ENCODE data around the gene RHOT2.

DNA sequence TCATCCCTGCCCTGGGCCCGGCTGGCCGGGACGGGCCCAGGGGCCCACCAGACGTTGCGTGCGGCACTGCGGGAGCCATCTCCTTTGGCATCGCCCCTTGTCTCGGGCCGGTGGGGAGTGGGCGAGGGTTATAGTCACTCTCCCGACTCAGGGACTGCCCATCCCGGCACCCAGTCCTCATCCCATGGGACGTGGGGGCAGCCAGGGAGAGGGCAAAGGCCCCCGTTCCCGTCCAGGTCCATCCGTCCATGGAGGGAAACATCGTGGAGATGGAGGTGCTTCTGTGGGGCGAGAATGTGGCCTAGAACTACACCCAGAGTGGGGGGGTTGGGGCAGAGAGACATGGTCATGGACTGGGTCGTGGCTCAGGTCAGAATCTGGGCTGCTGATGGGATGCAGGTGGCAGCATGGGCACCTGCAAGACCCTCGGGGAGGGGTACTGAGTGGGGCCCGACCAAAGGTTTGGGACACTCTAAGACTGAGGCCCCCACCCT, 21.2 kb upstream of the RHOT2 start:
- TF ChIP-seq, protein P1, sequence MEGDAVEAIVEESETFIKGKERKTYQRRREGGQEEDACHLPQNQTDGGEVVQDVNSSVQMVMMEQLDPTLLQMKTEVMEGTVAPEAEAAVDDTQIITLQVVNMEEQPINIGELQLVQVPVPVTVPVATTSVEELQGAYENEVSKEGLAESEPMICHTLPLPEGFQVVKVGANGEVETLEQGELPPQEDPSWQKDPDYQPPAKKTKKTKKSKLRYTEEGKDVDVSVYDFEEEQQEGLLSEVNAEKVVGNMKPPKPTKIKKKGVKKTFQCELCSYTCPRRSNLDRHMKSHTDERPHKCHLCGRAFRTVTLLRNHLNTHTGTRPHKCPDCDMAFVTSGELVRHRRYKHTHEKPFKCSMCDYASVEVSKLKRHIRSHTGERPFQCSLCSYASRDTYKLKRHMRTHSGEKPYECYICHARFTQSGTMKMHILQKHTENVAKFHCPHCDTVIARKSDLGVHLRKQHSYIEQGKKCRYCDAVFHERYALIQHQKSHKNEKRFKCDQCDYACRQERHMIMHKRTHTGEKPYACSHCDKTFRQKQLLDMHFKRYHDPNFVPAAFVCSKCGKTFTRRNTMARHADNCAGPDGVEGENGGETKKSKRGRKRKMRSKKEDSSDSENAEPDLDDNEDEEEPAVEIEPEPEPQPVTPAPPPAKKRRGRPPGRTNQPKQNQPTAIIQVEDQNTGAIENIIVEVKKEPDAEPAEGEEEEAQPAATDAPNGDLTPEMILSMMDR (IDR thresholded peaks at IDR 0.05; ENCODE audit: low read length), result no peak
- TF ChIP-seq EZH2 (IDR thresholded peaks at IDR 0.05; ENCODE audit: borderline replicate concordance, low read length), result no peak
